ENCODE data around the gene MBTPS1.

The MBTPS1 gene

GRCh38 chr16:84116720-84117493, at the start of gene MBTPS1:
Gene MBTPS1 (minus strand): TSS chr16:84116942. CDS start chr16:84101783, 15,159 bp downstream.
- peak; percentile 97 for DNase-seq (ENCODE audit: low spot score)

GRCh38 chr16:84165746-84166145, 49.0 kb upstream of the MBTPS1 start:
- no peak for DNase-seq (ENCODE audit: low spot score)

- DNase-seq (ENCODE audit: low spot score), result no peak
Observed at GRCh38 chr16:84161801-84162200, 45.1 kb upstream of the MBTPS1 start.

DNA sequence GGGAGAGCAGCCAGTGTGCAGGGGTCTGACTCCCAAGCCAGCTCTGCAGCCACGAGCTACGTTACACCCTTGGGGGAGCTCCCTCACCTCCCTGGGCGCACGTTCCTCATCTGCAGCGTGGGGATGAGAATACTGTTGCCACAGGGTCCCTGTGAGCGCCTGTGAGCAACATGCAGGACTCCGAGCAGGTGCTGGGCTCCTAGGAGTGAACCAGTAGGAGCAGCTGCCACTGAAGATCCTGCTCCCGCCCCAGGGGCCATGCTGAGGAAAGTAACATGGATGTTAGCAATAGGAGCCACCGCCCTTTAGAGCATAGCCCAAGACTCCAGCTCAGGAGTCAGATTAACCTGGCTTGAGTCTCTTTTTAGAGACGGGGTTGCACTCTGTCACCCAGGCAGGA, 44.3 kb upstream of the MBTPS1 start:
- DNase-seq (ENCODE audit: low spot score), result no peak

GRCh38 chr16:84159800-84160199, 43.1 kb upstream of the MBTPS1 start:
- DNase-seq (ENCODE audit: low spot score), result no peak

DNA sequence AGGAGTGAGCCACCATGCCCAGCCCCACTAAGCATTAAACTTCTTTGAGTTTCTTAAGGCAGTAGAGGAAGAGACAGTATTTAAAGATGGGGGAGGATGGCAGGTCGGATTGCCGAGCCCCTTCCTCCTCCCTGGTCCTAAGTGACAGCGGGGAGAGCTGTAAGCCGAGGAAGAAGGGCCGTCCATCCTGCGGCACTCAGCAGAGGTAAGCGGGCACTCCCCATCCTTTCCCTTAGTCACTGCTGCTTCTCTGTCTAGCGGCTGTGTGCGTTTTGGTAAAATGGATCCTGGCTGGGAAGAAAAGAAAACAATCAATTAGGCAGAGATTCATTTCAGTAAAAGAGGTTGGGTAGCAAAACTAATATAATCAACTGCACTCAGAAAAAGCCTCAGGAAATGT, 42.3 kb upstream of the MBTPS1 start:
- no peak for DNase-seq (ENCODE audit: low spot score)

GRCh38 chr16:84156342-84156784, 39.6 kb upstream of the MBTPS1 start:
- DNase-seq (ENCODE audit: low spot score), result no peak

- no peak for DNase-seq (ENCODE audit: low spot score)
Observed at GRCh38 chr16:84155771-84156170, 39.0 kb upstream of the MBTPS1 start.

GRCh38 chr16:84155226-84155625, 38.5 kb upstream of the MBTPS1 start:
- DNase-seq (ENCODE audit: low spot score), result no peak

- no peak for DNase-seq (ENCODE audit: low spot score)
Observed at GRCh38 chr16:84153660-84154214, 37.0 kb upstream of the MBTPS1 start.

DNA sequence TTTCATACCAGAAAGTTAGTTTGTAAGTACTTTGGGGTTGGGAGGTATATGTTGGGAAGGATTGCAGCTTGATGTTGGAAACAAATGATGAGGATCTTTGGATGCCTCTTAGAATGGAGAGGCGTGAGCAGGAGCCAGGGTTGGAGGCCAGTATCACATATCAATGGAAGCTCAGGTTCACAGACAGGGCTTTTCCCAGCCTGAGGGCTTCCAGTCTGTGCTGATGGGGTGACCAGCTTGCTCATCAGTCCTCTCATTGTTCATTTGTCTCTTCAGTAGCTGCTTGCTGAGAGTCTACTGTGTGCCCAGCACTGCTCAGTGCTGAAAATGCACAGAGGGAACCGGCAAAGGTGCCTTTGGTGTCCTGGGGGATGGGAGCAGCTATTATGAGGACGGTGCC, 34.2 kb upstream of the MBTPS1 start:
- DNase-seq (ENCODE audit: low spot score), result no peak

DNA sequence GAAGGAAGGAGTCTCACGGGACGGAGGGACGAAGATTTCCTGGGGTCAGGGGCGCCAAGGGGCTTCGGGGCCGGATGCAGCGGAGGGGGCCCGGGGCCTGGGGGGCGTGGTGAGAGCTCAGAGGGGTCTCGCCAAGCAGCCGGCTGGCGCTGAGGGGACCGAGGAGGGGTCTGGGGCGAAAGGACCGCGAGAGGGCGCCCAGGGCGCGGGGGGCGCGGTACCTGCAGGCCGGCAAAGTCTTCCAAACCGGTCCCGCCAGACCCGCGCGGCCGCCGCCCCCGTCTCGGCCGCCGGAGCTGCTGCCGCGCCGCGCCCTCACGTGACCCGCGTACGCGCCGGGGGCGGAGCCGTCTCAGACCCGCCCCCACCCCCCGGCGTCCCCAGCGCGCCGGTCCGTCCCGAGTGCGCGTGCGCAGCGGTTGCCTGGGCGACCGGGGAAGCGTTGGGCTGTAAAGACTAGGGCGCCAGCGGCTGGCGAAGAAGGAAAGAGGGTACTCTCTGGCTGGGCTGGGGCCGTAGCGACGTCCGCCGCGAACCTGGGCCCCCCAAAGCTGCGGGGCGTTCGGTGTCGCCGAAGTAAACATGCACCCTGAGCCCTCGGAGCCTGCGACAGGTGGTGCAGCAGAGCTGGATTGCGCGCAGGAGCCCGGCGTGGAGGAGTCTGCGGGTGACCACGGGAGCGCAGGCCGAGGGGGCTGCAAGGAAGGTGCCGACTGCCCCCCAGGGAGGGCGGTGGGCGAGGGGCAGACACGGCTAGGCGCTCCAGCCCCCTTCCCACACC, 28.3 kb upstream of the MBTPS1 start, which contains the start of the genes DNAAF1 and HSDL1:
Gene DNAAF1 (plus strand): TSS at position 450 of the 781 bp plus-strand sequence. CDS start 133 bp downstream, at position 583.
Gene HSDL1 (minus strand): TSS at position 319 of the 781 bp plus-strand sequence. CDS start 13,856 bp downstream, outside the sequence.
- peak; percentile 86 for DNase-seq (ENCODE audit: low spot score)

- DNase-seq (ENCODE audit: low spot score), result peak; percentile 14
Observed at GRCh38 chr16:84144209-84144858, 27.6 kb upstream of the MBTPS1 start.

GRCh38 chr16:84143784-84144199, 27.1 kb upstream of the MBTPS1 start:
- DNase-seq (ENCODE audit: low spot score), result no peak

DNA sequence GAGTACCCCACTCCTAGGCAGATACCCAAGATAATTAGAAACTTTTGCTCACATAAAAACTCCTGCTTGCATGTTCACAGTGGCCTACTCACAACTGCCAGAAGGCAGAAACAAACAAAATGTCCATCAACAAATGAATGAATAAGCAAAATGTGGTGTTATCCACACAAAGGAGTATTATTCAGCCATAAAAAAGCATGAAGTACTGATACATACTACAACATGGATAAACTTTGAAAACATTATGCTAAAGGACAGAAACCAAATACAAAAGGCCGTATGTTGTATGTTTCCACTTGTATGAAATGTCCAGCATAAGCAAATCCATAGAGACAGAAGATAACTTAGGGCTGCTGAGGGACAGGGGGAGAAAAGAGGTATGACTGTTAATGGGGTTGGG, 26.3 kb upstream of the MBTPS1 start:
- no peak for DNase-seq (ENCODE audit: low spot score)

- no peak for DNase-seq (ENCODE audit: low spot score)
Observed at GRCh38 chr16:84141143-84141670, 24.5 kb upstream of the MBTPS1 start.

GRCh38 chr16:84139628-84140258, 23.0 kb upstream of the MBTPS1 start:
- DNase-seq (ENCODE audit: low spot score), result no peak

DNA sequence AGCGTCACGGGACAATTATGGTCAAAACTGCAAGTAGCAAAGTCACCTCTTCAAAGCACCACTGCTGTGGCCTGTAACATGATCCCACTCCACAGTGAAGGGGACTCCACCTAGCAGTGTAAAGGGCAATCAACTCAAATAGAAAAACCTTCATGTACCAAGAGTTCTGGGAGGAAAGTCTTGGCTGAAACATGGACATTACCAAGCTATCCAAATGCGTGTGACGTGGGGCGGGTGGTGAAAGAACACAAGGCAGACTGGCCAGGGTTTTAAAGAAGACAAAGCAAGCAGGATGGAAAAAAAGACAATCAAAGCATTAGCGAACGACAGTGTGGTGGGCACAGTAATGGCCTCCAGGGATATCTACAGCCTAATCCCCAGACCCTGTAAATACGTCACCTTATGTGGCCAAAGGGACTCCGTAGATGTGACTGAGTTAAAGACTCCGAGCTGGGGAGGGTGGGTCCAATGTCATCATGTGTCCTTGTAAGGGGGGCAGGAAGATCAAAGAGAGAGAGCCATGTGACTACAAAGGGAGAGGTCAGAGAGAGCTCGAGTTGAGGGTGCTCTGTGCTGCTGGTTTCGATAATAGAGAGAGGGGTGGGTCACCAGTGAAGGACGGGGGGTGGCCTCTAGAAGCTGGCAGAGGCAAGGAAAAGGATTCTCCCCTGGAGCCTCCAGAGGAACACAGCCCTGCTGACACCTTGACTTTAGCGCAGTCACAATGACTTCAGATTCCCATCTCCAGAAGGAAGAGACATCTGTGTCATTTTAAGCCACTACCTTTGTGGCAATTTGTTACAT, 22.3 kb upstream of the MBTPS1 start:
- no peak for DNase-seq (ENCODE audit: low spot score)

GRCh38 chr16:84138500-84138823, 21.7 kb upstream of the MBTPS1 start:
- DNase-seq (ENCODE audit: low spot score), result no peak

GRCh38 chr16:84137769-84138357, 21.1 kb upstream of the MBTPS1 start:
- DNase-seq (ENCODE audit: low spot score), result no peak

Data from globus pallidus (tissue), 1 donor.